GM23338 (cell line): ENCODE measurements around the gene BEGAIN. TPM values are rescaled to one million over a fixed set of nuclear protein-coding genes. Genes with fewer than 3 reads are reported as not detected.

ENCODE experiments used
- ATAC-seq: fragments of 200-7000 bp; cut with Tn5 transposase; 3 replicates; pipeline ENCODE4 v1.9.1; 2020
- DNase-seq: peaks from one replicate; pipeline ENCODE4 v3.0.0-alpha.2; 2015; ENCODE audit warnings: low spot score
- H2AFZ ChIP-seq: fragments of 200-600 bp; sonication (generic); 2 replicates; pipeline ENCODE4 v1.8.0; 2016; ENCODE audit warnings: antibody characterized with exemption, mild to moderate bottlenecking, moderate library complexity
- H3F3A ChIP-seq: fragments of 200-600 bp; sonication (generic); replicated peaks from 2 replicates; pipeline ENCODE4 v1.8.0; 2017; ENCODE audit warnings: antibody characterized with exemption, mixed run types, low read depth
- H3K27ac ChIP-seq: fragments of 200-600 bp; sonication (generic); 2 replicates; pipeline ENCODE4 v1.6.1; 2016; ENCODE audit warnings: low read depth
- H3K27me3 ChIP-seq: fragments of 200-600 bp; sonication (generic); 2 replicates; pipeline ENCODE4 v1.8.0; 2016; ENCODE audit warnings: mild to moderate bottlenecking, mixed run types, moderate library complexity; ENCODE audit not compliant: insufficient read depth
- H3K36me3 ChIP-seq: fragments of 200-600 bp; sonication (generic); 2 replicates; pipeline ENCODE4 v1.8.0; 2016; ENCODE audit warnings: mild to moderate bottlenecking; ENCODE audit not compliant: insufficient read depth
- H3K4me1 ChIP-seq: fragments of 200-600 bp; sonication (generic); 2 replicates; pipeline ENCODE4 v1.8.0; 2016; ENCODE audit warnings: mild to moderate bottlenecking, moderate library complexity; ENCODE audit not compliant: insufficient read depth
- H3K4me2 ChIP-seq: fragments of 200-600 bp; sonication (generic); 2 replicates; pipeline ENCODE4 v1.7.1; 2017; ENCODE audit warnings: mixed run types
- H3K4me3 ChIP-seq: fragments of 200-600 bp; sonication (generic); 2 replicates; pipeline ENCODE4 v1.6.1; 2016; ENCODE audit warnings: mixed run types
- H3K79me2 ChIP-seq: fragments of 200-600 bp; sonication (generic); replicated peaks from 2 replicates; pipeline ENCODE4 v1.8.0; 2017; ENCODE audit warnings: mild to moderate bottlenecking; ENCODE audit not compliant: insufficient read depth
- H3K9me2 ChIP-seq: fragments of 200-600 bp; sonication (generic); 2 replicates; pipeline ENCODE4 v1.8.0; 2017; ENCODE audit not compliant: insufficient read depth
- H4K20me1 ChIP-seq: fragments of 200-600 bp; sonication (generic); replicated peaks from 2 replicates; pipeline ENCODE4 v1.8.0; 2017; ENCODE audit warnings: mild to moderate bottlenecking; ENCODE audit not compliant: insufficient read depth
- H3K27ac Mint-ChIP-seq: 2 replicates; pipeline ENCODE4 v1.8.0; 2020; ENCODE audit warnings: inconsistent platforms, mild to moderate bottlenecking, moderate library complexity, mixed read lengths
- H3K27me3 Mint-ChIP-seq: 3 replicates; pipeline ENCODE4 v1.8.0; 2022; ENCODE audit warnings: low read depth, mild to moderate bottlenecking, moderate library complexity, mixed read lengths, inconsistent platforms; ENCODE audit not compliant: insufficient read depth, poor library complexity
- H3K36me3 Mint-ChIP-seq: 3 replicates; pipeline ENCODE4 v1.8.0; 2021; ENCODE audit warnings: low read depth, mild to moderate bottlenecking, inconsistent platforms, moderate library complexity, mixed read lengths
- H3K4me1 Mint-ChIP-seq: 3 replicates; pipeline ENCODE4 v1.8.0; 2020; ENCODE audit warnings: mild to moderate bottlenecking, inconsistent platforms, mixed read lengths
- H3K4me3 Mint-ChIP-seq: 3 replicates; pipeline ENCODE4 v1.8.0; 2021; ENCODE audit warnings: moderate library complexity, mild to moderate bottlenecking, inconsistent platforms, mixed read lengths
- H3K9me3 Mint-ChIP-seq: 3 replicates; pipeline ENCODE4 v1.8.0; 2020; ENCODE audit warnings: moderate library complexity, mild to moderate bottlenecking, inconsistent platforms, mixed read lengths
- CTCF ChIP-seq, 2 experiments: fragments of 200-600 bp in 1 of 2; sonication (generic) in 1 of 2; conservative IDR thresholded peaks; 2 replicates each; pipeline versions ENCODE4 v1.5.1 to v1.6.1; 2016 to 2017; ENCODE audit warnings: antibody characterized with exemption in 2 of 2, low read depth in 2 of 2, mild to moderate bottlenecking in 2 of 2, moderate library complexity in 1 of 2
- EZH2phosphoT487 ChIP-seq: fragments of 200-600 bp; sonication (generic); IDR thresholded peaks from one replicate; pipeline ENCODE4 v1.8.1; 2018; ENCODE audit warnings: antibody characterized with exemption; ENCODE audit not compliant: unreplicated experiment
- JUNB ChIP-seq: IDR thresholded peaks from one replicate; pipeline ENCODE4 v1.6.1; 2016; ENCODE audit warnings: antibody characterized with exemption; ENCODE audit not compliant: unreplicated experiment
- POLR2AphosphoS5 ChIP-seq: IDR thresholded peaks from 2 replicates; pipeline ENCODE4 v1.6.1; 2016; ENCODE audit warnings: antibody characterized with exemption, low read depth
- REST ChIP-seq: IDR thresholded peaks from one replicate; pipeline ENCODE4 v1.6.1; 2018; ENCODE audit warnings: antibody characterized with exemption; ENCODE audit not compliant: unreplicated experiment
- STAT1 ChIP-seq: IDR thresholded peaks from one replicate; pipeline ENCODE4 v1.6.1; 2016; ENCODE audit warnings: antibody characterized with exemption; ENCODE audit not compliant: unreplicated experiment
- ZNF114 ChIP-seq: fragments of 250-450 bp; sonication (Bioruptor Pico); IDR thresholded peaks from 2 replicates; pipeline ENCODE4 v1.5.0; 2020; ENCODE audit warnings: mild to moderate bottlenecking, moderate library complexity
- ZNF331 ChIP-seq: fragments of 250-450 bp; sonication (Bioruptor Pico); IDR thresholded peaks from 2 replicates; pipeline ENCODE4 v1.5.0; 2020; ENCODE audit warnings: low read depth, mild to moderate bottlenecking, moderate library complexity
- ZNF462 ChIP-seq: fragments of 250-450 bp; sonication (Bioruptor Pico); IDR thresholded peaks from 2 replicates; pipeline ENCODE4 v1.5.0; 2020; ENCODE audit warnings: mild to moderate bottlenecking, moderate library complexity
- polyA plus RNA-seq: library from polyadenylated mRNA; unstranded; fragments of >200 nt; fragmentation: Nextera tagmentation; extraction: Ambion mirVana; gene quantifications from 2 replicates; pipeline ENCODE4 v1.2.1, GENCODE V29; 2016
- total RNA-seq: library from RNA; depleted of rRNA; stranded (reverse); fragments of >200 nt; shearing (Covaris generic); gene quantifications from 2 replicates; pipeline ENCODE4 v1.2.3, GENCODE V29; 2014

The BEGAIN gene
- total and polyA plus RNA-seq, 2 experiments from 2014 or later, result 0.60 to 2.4 TPM

GRCh38 chr14:100523843-100524169 lies 63.4 kb downstream of the BEGAIN start (continued):
- TF ChIP-seq REST (no peak), JUNB (no peak), POLR2AphosphoS5 (no peak), ZNF331 (CRISPR knock-in tag) (no peak), CTCF (conservative IDR thresholded peaks at IDR 0.05; ENCODE audit: low read depth in 2 of 2) (no peak), ZNF114 (CRISPR knock-in tag) (no peak), EZH2phosphoT487 (no peak)

- H3K27me3 ChIP-seq, result no peaks in the 10 kb centered on the region
- no peak overlapping the region for H3K4me3 ChIP-seq
- Mint-ChIP-seq H3K4me3 (no peak overlapping the region), H3K4me1 (peaks cover 13% of the 10 kb centered on the region), H3K27ac (no peak overlapping the region), H3K9me3 (no peaks in the 10 kb centered on the region), H3K36me3 (no peaks in the 10 kb centered on the region), H3K27me3 (peaks cover 4% of the 10 kb centered on the region)
- H3K4me1 ChIP-seq, result 0 out of 2 replicates have a peak, but pooled peaks cover 4% of the 10 kb centered on the region
- H3K4me2 ChIP-seq, result no peak overlapping the region
- H3K27ac ChIP-seq, result no peak overlapping the region
- ATAC-seq, result no peak
- no peaks in the 10 kb centered on the region for H3F3A ChIP-seq
- no peak overlapping the region for H2AFZ ChIP-seq
- H3K36me3 ChIP-seq, result no peaks in the 10 kb centered on the region
- no peaks in the 10 kb centered on the region for H3K79me2 ChIP-seq
- H3K9me2 ChIP-seq, result no peaks in the 10 kb centered on the region
- no peak for DNase-seq
- no peaks in the 10 kb centered on the region; the same call in 1 of the 2 replicates for H4K20me1 ChIP-seq
- TF ChIP-seq ZNF331 (CRISPR knock-in tag), result no peak
- no peak for TF ChIP-seq REST
- no peak for TF ChIP-seq STAT1
- no peak for TF ChIP-seq ZNF462 (CRISPR knock-in tag)
These were observed 63.9 kb downstream of the BEGAIN start for GRCh38 chr14:100523131-100523842.
